Body of pancreas (tissue), 4 donors: ENCODE data around the gene XRCC5.

ENCODE experiments used
- CTCF ChIP-seq, 7 experiments: fragments of 450-650 bp in 4 of 7; fragments of 200-600 bp in 3 of 7; sonication (generic) in 3 of 7; IDR thresholded peaks; one replicate each; pipeline ENCODE4 v1.5.1; 2016 to 2019; ENCODE audit warnings: antibody characterized with exemption in 7 of 7
- POLR2A ChIP-seq, 3 donors: fragments of 450-650 bp; IDR thresholded peaks; one replicate each; pipeline ENCODE4 v1.6.1; 2016; ENCODE audit warnings: antibody characterized with exemption in 3 of 3, mild to moderate bottlenecking in 2 of 3

GRCh38 chr2:216098421-216099334 lies 10.5 kb upstream of the XRCC5 start:
- TF ChIP-seq POLR2A (IDR thresholded peaks at IDR 0.05), result no peak
- no peak for TF ChIP-seq CTCF (IDR thresholded peaks at IDR 0.05)
